IPS-NIHi7 (cell line): Measurements from ENCODE around the gene BMP8A.
"Not testable (repeated sequence)": the region's sequence is repeated elsewhere in the genome, so short reads cannot be mapped to it uniquely, and the experiment has no call there.

Experiments used
- DNase-seq: peaks from one replicate; pipeline ENCODE4 v3.0.0; 2012; ENCODE audit warnings: mixed read lengths; ENCODE audit errors: extremely low spot score

BMP8A gene

GRCh38 chr1:39527190-39527579, 35.7 kb downstream of the BMP8A start:
- not testable (repeated sequence) for DNase-seq

DNA sequence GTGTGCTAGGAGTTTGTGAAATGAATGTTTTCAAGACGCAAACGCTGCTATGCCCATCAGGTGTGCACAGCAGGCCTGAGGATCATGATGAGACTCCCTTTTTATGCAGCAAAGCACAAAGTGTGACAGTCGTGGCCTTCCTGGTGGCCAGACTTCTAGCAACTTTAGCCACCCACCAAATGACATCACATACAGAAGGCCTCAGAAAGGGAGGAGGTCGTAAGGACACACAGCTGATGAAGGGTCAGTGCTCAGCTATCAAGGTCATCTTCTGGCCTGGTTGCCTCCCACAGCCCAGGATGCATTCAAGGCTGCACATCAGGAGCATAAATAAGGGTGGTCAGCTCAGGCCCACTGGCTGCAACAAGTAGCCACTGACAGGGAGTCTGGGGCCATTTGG, 36.6 kb downstream of the BMP8A start:
- no peak for DNase-seq

DNA sequence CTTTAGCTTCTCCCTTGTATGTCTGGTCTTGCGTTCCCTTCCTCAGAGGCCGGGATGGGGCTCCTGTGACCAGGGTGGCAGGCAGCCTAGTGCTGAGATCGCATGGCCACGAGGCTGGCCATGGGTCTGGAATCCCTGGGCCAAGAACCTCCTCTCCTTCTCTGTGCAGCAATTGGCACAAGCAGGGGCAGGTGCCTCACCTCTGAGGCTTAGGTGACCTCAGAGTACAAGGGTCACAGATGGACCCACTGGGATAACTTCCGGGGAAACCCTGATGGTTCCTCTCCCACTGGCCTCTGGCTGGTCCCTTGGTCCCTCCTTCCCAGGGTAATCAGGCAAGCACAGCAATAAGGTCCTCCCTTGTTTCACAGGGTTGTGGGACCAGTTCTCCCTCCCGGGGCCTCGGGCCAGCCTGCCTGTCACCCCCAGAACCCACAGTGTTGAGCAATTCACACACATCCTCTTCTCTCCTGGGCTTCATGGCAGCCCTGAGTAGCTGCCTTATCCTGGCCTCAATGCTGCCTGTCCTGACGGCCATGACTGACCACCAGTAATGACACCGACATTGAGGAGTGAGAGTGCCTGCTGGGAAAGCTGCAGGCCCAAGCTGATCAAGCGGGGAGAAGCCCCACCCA, 38.6 kb downstream of the BMP8A start:
- DNase-seq: no peak

DNA sequence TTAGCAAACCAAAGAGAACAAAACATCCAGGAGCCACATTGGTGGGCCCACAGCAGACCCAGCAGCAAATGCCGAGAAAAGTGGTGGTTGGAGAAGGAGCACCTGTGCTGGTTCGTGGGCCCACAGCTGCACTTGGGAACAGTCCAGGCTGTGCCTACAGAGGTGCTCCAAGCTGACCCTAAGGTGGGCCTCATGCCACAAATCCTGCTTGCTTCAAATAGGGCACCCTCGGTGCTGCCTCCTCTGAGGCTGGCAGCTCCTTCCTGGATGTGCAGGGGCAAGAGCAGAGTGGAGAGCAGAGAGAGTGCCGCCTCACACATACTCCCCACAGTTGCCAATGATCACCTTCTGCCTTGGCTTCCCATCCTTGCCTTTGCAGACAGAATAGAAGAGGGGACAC, 40.1 kb downstream of the BMP8A start:
- DNase-seq: no peak

GRCh38 chr1:39533442-39533841, 42.0 kb downstream of the BMP8A start:
- DNase-seq: no peak

GRCh38 chr1:39538531-39539251, 47.3 kb downstream of the BMP8A start:
- DNase-seq: no peak

GRCh38 chr1:39539252-39539790, 47.9 kb downstream of the BMP8A start:
- peak; percentile 93 for DNase-seq

DNA sequence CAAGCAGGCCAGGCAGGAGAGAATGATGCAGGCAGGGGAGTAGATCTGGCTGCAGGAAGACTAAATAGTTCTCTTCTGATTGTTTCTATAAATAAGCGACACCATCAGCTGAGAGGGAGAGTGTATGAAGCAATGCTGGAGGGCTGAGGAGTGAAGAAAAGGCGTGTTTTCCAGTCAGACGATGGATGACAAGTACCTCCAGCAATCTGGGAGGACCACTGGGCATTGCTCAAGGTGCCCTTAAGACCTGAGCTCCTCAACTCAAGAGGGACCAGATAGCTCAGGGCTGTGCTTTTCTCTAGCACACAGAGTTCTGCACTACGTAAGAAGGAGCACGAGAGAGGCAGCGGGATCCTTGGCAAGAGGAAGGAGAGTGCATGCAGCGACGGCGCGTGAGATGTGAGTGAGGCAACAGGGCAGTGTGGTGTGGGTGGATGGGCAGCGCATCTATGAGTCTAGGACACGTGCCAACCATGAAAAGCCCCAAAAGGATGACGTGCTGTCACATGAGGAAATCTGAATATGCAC, 49.1 kb downstream of the BMP8A start:
- DNase-seq: no peak

- DNase-seq: no peak
These were observed 51.5 kb downstream of the BMP8A start for GRCh38 chr1:39542924-39543323.

- DNase-seq: no peak
These were observed 52.9 kb downstream of the BMP8A start for GRCh38 chr1:39544327-39544726.

GRCh38 chr1:39545531-39545930, 54.1 kb downstream of the BMP8A start:
- no peak for DNase-seq

DNA sequence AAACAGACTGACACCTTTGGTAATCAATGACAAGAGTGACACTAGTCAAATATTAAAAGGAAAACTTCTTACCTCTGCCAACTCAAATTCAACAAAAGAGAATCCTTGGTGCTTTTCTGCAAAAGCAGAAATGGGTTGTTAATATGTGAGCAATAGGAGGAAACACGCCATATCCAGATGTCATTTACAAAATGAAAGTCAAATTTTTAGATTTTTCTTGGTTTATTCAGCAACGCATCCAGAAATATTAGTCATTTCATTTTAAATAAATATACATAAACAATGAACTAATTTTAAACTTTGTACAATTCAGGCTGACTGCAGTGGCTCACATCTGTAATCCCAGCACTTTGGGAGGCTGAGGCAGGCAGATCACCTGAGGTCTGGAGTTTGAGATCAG, 62.8 kb downstream of the BMP8A start:
- DNase-seq: no peak

GRCh38 chr1:39561279-39561678, 69.8 kb downstream of the BMP8A start:
- no peak for DNase-seq

GRCh38 chr1:39562886-39563285, 71.5 kb downstream of the BMP8A start:
- DNase-seq: no peak

GRCh38 chr1:39563669-39564068, 72.2 kb downstream of the BMP8A start:
- no peak for DNase-seq

- no peak for DNase-seq
These were observed 72.9 kb downstream of the BMP8A start for GRCh38 chr1:39564340-39564739.

- no peak for DNase-seq
These were observed 73.5 kb downstream of the BMP8A start for GRCh38 chr1:39564941-39565340.

DNA sequence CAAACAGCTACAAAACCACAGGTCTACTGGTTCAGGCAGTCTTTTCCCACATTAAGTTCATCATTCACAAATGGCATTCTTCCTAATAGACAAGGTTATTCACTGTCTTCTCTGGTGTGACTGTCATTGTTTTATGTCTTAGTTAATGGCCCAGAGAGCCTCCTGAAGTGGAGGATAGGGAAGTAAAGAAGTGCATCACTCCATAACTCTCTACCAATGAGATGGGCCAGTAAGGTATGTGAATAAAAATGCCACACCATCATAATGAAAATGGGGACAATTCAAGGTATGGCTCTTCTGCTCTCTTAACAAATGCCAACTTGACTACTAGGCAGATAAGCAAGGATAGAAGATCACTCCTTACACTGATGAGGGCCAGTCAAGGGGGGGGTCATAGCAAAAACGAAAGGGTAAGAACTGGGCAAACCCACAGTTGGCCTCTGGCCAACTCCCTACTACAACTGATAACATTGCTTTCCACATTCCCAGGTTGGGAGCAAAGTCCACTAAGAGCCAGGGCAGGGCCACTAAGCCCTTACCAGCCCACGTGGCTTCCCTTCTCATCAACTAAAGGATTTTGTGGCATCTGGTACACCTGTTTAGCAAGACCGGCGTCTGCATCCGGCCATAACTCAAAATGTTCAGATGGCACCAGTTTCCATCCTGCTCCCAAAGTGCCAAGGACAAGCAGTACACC, 75.2 kb downstream of the BMP8A start:
- no peak for DNase-seq

DNA sequence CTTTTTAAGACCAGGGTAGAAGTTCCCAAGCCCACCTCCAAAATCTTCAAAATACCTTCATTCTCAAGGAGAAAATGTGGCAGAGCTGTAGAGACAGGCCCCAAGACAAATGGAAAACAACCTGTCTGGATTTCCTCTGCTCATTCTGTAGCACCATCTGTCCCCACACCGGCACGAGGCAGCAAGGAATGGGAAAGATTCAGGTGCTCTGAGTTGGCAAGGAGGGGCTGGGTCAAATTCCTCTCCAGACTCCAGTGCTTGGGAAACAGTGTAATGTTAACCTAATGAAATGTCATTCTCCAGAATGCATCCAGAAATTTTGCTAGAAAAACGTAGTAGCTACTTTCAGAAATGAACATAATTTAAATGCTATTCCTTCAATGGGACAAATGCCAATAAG, 75.9 kb downstream of the BMP8A start:
- no peak for DNase-seq

DNA sequence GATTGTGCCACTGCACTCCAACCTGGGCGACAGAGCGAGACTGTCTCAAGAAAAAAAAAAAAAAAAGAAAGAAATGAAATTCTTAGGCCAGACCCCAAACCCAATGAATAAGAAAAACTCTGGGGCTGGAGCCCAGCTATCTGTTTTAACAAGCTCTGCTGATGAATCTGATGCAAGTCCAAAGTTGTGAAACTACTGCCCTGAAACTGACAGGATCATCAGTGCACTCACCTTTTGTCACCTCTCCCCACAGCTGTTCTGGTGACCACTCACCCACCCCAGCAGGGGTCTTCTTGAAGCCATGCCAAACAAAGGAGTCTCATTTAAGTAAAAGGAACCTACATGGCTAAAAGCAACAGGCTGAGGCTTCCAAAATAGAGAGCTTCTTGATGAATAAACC, 76.8 kb downstream of the BMP8A start:
- DNase-seq: no peak

GRCh38 chr1:39569034-39569433, 77.6 kb downstream of the BMP8A start:
- DNase-seq: no peak

DNA sequence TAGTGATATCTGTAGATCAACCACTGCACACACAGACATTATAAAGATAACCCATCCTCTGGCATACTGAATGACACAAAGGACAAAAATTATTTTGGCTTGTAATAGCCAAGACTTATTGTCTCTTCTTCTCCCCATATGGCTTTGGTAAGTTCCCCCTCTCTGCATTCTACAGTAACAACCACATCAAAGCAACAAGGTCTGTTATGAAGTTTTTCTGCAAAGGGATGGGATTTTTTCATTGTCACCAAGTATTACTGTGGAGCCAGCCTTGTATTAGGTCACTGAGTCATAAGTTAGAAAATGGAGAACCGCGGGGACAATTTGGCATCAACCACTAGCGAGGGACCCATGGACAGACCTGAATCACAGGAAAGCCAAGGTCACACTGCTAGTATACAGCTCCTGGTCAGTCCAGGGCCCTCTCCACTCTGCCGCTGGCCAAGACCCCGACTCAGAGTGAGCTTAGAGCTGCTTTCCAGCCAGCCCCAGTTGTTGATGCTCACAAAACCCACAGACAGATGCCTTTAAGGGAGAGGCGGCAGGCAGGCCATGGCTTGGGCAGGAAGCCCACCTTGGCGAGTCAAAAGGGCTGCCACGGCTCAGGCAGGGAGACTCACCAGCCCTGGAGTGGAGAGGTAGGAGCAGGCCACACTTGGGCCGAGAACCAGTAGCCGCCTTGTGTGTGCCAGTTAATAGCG, 79.2 kb downstream of the BMP8A start:
- no peak for DNase-seq
